Esophagus mucosa (tissue), 1 donor: ENCODE measurements around the gene MAL. TPM values are rescaled to one million over a fixed set of nuclear protein-coding genes. Genes with fewer than 3 reads are reported as not detected.
A peak's percentile ranks its signal among the peaks of the same experiment; 100 is the strongest.

ENCODE experiments used
- ATAC-seq: fragments of 200-7000 bp; cut with Tn5 transposase; one replicate; pipeline ENCODE4 v1.9.1; 2020
- total RNA-seq: library from RNA; stranded (reverse); gene quantifications from one replicate; pipeline ENCODE4 v1.2.4, GENCODE V29; 2023
- donor health status: DM: yes; HTN: yes; CAD: no.

Gene MAL
- total RNA-seq, 1 donor from 2014 or later, result 382 TPM

GRCh38 chr2:95017071-95017501 lies 8.4 kb upstream of the MAL start:
- peak; percentile 70 for ATAC-seq

GRCh38 chr2:95017836-95018235 lies 7.7 kb upstream of the MAL start:
- ATAC-seq, result no peak

- ATAC-seq, result no peak
Observed at GRCh38 chr2:95018301-95018700, 7.2 kb upstream of the MAL start.

GRCh38 chr2:95018861-95019550 lies 6.5 kb upstream of the MAL start:
- ATAC-seq, result peak; percentile 66

- ATAC-seq, result peak; percentile 3
Observed at GRCh38 chr2:95019572-95019971, 5.9 kb upstream of the MAL start.

GRCh38 chr2:95020275-95021022 lies 5.1 kb upstream of the MAL start:
- peak; percentile 53 for ATAC-seq

- no peak for ATAC-seq
Observed at GRCh38 chr2:95021023-95021416, 4.5 kb upstream of the MAL start.

- ATAC-seq, result no peak
Observed at GRCh38 chr2:95021847-95022246, 3.7 kb upstream of the MAL start.

GRCh38 chr2:95022309-95023221 lies 2.9 kb upstream of the MAL start:
- ATAC-seq, result peak; percentile 62

- no peak for ATAC-seq
Observed at GRCh38 chr2:95023222-95023597, 2.3 kb upstream of the MAL start.

- ATAC-seq, result no peak
Observed at GRCh38 chr2:95024371-95024770, 1.1 kb upstream of the MAL start.

GRCh38 chr2:95024960-95025405 lies 525 bp upstream of the MAL start:
- ATAC-seq, result no peak

GRCh38 chr2:95026471-95027368 lies 1.2 kb downstream of the MAL start:
- no peak for ATAC-seq

GRCh38 chr2:95027369-95027720 lies 1.8 kb downstream of the MAL start:
- ATAC-seq, result no peak

GRCh38 chr2:95029898-95030341 lies 4.4 kb downstream of the MAL start:
- no peak for ATAC-seq

GRCh38 chr2:95030496-95030895 lies 5.0 kb downstream of the MAL start:
- peak; percentile 28 for ATAC-seq

- peak; percentile 49 for ATAC-seq
Observed at GRCh38 chr2:95031076-95031725, 5.7 kb downstream of the MAL start.

GRCh38 chr2:95031726-95032116 lies 6.2 kb downstream of the MAL start:
- peak; percentile 64 for ATAC-seq

- no peak for ATAC-seq
Observed at GRCh38 chr2:95032341-95032740, 6.8 kb downstream of the MAL start.

GRCh38 chr2:95032868-95033603 lies 7.5 kb downstream of the MAL start:
- ATAC-seq, result no peak

GRCh38 chr2:95034221-95034620 lies 8.7 kb downstream of the MAL start:
- ATAC-seq, result peak; percentile 75
